GM21723 (cell line): Measurements from ENCODE around the gene B4GALT3.

Experiments
- ATAC-seq: cut with Tn5 transposase; IDR thresholded peaks from one replicate; pipeline ENCODE4 v1.9.1; 2021; ENCODE audit warnings: mild to moderate bottlenecking, moderate library complexity; ENCODE audit not compliant: unreplicated experiment

The B4GALT3 gene

DNA sequence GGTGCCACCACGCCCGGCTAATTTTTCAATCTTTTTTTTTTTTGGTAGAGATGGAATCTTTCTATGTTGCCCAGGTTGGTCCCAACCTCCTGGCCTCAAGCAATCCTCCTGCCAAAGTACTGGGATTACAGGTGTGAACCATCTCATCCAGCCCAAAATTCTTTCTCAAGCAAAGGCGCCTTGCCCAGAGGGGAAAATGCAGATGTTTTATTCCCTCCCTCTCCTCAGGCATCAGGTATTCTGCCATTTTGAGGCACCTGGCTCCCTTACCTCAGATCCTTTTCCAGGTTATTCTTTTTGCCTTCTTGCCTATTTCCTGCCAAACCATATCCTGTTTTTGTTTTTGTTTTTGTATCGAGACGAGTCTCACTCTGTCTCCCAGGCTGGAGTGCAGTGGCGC, 11.1 kb upstream of the B4GALT3 start:
- no peak for ATAC-seq

DNA sequence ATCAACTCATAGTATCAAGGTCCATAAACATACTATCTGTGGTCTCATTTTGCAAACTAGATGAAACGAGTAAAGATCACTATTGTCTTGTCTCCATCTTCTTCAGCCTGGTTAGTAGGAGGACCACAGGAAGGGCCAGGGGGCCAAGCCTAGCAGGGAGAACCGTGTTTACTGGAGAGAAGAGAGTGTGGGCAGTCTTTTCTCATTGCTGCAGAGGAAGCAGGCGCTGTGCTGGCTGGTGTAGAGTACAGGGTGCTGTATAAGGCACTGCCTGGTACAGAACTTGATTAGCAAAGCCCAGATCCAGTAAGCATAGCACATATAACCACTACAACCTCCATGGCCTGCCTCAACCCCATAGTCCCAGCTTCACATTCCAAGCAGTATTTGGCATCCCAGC, 10.0 kb upstream of the B4GALT3 start:
- ATAC-seq = no peak

DNA sequence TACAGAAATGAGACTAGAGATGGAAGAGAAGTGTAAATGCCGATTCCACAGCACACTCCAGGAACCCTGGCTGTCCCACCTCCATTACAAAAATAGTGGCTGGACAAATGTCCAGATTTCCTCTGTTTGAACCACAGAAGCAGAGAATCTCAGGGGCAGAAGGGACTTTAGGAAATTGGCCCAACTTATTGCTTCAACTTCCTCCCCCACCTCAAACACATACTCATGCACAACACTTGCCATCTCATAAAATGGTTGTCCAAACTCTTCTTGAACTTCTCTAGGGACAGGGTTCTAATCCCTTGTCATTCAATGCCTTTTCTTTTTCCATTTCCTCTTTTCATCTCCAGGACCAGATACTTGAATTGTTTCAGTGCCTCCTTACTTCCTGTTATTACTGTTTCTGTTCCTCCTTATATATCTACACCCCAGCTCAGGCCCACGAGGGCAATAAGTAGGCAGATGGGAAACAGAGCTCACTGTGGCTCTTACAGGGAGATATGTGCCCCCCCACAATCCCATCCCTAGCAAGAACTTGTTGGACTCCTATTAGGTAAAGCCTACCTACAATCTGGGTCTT, 8.5 kb upstream of the B4GALT3 start:
- peak; percentile 32 for ATAC-seq

DNA sequence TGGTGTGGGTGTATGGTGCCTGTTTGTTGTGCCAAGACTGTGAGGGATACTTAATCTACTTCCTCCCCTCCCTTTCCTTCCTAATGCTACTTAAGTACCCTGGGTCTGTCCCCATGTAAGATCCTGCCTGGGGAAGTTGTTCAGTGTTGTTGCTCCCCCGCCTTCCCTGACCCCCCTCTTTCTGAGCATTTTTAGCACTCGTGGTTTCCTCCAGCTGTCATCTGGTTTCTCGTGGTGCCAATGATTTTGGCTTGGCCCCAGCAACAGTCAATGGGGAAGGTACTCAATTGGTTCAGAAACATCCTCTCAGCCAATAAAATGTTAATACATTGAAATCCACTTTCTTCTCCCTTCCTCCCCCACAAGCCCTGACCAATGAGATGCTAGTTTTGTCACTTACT, 8.0 kb upstream of the B4GALT3 start:
- peak; percentile 70 for ATAC-seq

DNA sequence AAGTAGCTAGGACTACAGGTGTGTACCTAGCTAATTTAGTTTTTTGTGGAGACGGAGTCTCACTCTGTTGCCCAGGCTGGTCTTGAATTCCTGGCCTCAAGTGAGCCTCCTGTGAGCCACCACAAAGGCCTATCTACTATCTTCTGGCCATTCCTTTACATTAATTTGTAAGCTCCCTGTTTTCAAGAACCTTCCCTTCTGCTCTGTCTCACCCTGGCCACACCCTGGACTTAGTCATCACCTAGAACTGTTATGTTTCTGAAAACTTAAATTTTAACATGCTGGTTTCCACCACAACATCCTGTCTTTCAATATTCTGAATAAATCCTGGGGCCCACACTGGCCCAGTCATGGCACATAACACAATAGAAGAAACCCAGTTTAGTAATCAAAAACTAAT, 4.9 kb upstream of the B4GALT3 start:
- peak; percentile 43 for ATAC-seq

DNA sequence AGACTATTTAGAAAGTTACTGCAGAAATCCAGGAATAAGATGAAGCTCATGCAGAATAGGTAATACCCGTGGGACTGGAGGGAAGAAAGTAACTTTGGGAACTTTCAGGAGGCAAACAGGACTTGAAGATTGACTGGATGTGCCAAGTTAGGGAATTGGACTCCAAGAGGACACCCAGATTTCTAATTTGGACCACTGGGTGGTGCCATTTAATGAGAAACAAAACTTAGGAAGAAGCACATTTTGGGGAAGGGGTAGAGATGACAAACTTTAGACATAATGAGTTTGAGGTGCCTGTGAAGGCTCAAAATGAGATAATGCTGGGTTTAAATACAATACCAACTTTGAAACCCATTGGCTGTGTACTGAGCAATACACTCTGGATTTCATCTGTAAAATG, 3.3 kb upstream of the B4GALT3 start:
- no peak for ATAC-seq

DNA sequence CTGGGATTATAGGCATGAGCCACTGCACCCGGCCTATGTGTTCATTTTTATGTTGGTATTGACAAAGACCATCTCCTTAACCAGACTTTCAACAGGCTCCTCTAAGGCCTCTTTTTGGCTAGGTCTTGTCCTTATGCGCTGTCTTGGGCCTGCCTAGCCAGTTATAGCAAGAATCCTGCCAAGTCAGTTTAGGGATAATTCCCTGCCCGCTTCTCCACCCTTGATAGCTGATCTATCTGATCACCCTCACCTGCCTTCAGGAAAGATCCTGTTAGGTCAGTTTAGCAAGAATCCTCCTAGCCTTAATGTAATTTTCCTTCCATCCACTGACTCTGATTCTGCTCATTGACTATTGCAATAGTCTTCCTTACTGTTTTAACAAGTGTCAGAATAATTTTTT, 2.4 kb upstream of the B4GALT3 start:
- no peak for ATAC-seq

DNA sequence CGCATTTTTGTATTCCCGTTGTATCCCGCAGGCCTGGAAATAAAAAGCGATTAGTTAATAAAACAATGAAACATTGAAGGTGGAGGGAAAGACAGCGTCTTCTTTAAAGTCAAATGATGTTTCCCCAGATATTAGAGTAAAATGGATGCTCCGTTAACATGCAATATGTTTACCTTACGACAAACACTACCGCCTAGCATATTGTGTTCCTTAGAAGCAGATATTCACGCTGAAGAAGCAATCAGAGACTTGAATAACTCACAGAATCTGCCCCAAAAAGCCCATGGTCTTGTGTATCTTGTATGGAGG, 583 bp upstream of the B4GALT3 start:
- ATAC-seq = no peak

DNA sequence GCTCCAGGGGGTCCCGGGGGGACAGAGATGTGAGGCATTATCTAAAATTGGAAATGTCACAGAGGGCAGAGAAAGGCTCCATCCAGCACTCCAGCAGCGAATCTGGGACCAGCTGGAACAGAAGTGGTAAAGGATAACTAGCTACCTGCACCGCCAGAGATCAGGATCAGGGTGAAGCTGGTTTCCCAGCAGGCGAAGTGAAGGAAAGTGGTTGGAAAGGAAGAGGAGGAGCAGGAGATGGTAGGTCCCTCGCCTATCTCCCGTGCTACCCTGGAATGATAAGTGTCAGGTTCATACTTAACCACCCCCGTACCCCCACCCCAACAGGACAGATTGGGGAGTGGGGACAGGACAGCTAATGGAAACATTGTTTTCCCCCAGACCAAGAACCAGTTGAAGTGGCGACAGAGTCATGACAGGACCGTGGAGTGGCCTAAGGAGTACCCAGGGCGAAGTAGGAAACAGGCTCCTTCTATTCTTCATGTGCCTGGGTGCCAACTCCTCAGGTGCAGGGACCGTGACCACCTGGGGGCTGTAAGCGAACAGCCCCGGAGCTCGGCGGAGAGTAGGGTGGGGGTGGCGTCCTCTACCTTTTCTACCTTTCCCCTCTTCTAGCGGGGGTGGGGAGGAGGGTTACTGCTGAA, 717 bp downstream of the B4GALT3 start:
- ATAC-seq = peak; percentile 4

DNA sequence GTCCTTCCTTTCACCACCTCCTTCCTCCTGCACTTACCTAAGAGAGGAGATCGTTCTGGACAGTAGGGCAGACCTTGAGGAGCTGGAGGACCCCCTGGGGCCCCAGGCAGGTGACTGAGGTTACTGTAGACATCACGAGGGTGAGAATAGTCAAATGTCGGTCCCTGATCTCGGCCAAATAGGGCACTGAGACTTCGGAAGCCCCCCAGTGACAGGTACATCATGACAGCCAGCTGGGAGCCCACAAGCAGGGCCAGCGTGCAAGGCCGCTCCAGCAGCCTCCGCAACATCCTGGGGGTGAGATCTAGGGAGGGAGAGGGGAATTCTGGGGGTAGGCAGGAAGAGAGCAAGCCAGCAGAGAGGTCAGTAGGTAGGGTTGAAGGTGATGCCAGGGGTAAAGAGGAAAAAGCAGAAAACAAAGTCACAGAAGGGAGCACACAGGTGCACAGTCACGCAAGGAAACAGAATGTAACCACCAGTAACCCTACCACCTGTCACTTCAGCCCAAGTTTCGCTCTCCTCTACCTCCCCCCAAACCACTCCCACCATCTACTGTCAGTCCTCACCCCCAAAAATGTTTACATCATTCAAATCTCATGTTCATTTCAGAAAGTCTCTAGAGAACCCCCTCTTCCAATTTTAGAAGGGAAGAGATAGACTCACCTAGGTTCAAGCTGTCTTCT, 1.4 kb downstream of the B4GALT3 start:
- ATAC-seq = no peak

DNA sequence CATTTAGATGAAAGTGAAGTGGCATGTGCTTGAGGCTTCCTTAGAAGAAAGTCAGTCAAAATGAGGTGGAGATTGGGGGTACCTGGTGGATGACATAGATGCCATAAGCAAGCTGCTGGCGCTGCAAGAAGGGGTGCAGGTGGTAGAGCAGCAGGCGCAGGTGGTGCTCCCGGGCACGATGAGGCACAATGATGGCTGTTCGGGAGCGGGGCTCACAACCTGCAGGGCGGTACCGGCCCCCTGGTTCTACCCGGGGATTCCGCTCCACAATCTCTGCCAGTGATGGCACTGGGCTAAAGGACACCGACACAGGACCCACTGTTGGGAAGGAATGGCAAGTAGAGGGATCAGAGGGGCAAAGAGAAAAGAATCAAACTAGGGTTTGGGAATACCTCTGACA, 2.4 kb downstream of the B4GALT3 start:
- ATAC-seq = no peak

DNA sequence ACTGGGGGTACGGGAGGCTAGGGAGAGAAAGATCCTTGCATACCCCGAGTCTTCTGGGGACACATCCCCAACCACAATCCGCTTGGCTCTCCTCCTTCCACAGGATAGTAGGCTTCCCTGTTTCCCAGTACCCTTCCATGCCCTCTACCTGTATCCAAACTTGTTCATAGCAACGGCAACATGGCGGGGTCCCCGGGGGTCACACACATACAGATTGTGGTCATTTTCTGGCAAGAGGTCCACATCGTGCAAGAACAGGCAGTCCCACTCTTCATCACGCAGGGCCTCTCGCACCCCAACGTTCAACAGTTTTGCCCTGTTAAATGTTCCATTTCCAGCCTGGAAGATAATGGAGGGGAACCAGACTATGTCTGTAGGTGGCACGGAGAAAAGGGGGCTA, 3.6 kb downstream of the B4GALT3 start:
- no peak for ATAC-seq

DNA sequence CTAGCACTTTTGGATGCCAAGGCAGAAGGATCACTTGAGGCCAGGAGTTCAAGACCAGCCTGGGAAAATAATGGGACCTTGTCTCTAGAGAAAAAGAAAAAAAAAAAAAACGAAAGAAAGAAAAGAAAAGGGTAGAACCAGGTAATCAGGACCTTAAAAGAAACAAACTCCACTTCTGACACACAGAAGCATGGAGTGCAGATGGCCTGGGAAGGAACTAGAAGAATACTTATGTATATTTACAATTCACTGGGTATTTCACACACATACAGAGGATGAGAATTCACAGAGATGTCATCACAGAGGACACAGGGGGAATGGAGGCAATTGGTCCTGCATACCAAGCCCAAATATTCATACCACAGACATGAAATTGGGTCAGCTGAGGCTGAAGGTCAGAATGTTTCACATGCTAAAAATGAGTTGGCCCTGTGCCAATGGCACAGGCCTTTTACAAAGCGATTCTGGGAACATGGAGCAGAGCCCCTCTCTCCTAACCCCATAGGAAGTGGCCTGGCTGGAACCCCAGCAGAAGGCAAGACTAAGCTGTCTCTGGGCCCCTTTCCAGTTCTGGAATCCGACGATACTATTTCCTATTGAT, 4.4 kb downstream of the B4GALT3 start:
- no peak for ATAC-seq

DNA sequence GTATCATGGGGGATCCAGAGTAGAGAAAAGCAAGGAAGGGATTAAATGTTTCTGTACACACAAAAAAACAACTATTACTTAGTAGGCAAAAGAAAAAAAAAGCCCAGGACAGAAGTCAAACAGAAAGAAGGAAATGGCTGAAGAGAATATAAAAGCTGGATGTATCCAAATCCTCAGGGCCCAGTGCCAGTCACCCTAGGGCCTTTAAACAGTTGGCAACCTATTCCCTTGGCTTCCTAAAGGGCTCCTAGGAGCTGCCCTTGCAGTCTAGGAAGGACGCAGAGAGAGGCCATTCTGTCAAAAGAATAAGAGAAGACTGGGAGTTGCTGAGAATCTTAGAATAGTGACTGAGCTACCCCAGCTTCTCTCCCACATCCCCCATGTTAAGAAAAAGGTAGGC, 5.0 kb downstream of the B4GALT3 start:
- ATAC-seq = no peak

DNA sequence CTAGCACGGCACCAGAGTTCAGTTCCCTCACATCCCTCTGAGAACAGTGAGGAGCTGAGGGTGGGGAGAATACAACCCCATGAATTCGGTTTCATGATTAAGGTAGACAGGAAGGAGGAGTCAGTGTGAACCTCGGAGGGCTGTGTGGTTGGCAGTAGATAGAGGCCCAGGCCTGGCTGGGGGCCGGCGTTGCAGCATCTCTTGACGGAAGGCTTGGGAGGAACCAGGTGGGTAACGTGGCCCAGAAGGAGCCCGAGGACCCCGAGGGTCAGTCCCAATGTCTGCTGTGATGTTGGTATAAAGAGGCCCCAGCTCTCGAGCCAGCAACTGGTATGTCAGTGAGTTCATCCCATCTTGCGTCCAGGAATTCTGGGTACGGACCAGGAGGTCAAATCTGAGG, 5.6 kb downstream of the B4GALT3 start:
- ATAC-seq = no peak

DNA sequence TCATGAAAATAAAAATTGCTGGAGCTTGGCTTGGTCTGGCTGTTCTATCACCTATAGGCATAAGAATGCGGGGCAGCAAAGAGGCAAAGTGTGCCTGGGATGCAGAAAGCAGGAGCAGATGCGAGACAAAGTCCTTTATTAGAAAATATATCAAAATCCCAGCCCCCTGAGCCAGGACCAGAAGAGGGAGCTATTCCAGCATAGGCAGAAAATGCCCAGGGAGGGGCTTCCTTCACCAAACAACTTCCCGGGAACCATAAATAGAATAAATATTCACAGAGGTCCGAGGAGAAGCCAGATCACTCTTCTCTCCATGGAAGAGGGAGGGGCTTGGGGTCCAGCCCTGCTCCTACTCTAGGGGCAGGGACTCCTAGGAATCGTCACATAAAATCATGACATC, 6.1 kb downstream of the B4GALT3 start:
- no peak for ATAC-seq

DNA sequence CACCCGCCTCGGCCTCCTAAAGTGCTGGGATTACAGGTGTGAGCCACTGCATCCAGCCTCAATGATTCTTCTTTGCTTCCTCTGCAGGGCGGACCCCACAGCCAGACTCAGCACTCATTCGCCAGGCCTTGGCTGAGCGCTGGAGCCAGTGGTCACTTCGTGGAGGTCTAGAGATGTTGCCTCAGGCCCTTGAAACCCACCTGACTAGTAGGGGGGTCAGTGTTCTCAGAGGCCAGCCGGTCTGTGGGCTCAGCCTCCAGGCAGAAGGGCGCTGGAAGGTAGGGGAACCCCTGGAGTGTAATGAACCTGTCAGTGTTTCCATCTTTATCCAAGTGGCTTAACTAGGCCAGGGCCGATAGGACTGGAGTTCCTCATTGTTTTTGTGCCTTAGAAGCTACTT, 8.4 kb downstream of the B4GALT3 start:
- ATAC-seq = no peak

DNA sequence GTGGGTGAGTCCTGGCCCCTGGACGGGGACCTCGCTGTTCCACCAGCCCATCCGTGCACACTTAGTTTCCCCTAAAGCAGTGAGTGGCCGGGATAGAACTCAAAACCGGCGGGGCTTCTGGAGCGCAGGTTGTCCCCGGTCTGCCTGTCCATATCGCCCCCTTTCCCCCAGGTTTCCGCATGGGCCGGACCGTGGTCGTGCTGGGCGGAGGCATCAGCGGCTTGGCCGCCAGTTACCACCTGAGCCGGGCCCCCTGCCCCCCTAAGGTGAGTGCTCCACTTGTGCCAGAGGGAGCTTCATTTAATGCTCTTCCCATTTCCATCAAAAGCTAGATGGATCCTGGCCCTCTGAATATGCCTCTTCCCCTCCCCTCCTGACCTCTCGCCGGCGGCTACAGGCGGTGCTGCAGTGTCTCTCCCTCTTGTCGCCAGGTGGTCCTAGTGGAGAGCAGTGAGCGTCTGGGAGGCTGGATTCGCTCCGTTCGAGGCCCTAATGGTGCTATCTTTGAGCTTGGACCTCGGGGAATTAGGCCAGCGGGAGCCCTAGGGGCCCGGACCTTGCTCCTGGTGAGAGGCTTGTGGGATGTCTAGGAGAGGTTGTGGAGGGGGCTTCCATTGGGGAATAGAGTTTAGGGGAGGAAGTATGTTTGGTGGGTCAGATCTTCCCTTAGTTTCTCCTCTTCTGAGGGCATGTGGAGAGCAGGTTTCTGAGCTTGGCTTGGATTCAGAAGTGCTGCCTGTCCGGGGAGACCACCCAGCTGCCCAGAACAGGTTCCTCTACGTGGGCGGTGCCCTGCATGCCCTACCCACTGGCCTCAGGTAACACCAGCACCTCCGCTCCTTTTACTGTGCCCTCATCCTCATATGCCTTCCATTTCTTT, 10.4 kb downstream of the B4GALT3 start:
- peak; percentile 7 for ATAC-seq

DNA sequence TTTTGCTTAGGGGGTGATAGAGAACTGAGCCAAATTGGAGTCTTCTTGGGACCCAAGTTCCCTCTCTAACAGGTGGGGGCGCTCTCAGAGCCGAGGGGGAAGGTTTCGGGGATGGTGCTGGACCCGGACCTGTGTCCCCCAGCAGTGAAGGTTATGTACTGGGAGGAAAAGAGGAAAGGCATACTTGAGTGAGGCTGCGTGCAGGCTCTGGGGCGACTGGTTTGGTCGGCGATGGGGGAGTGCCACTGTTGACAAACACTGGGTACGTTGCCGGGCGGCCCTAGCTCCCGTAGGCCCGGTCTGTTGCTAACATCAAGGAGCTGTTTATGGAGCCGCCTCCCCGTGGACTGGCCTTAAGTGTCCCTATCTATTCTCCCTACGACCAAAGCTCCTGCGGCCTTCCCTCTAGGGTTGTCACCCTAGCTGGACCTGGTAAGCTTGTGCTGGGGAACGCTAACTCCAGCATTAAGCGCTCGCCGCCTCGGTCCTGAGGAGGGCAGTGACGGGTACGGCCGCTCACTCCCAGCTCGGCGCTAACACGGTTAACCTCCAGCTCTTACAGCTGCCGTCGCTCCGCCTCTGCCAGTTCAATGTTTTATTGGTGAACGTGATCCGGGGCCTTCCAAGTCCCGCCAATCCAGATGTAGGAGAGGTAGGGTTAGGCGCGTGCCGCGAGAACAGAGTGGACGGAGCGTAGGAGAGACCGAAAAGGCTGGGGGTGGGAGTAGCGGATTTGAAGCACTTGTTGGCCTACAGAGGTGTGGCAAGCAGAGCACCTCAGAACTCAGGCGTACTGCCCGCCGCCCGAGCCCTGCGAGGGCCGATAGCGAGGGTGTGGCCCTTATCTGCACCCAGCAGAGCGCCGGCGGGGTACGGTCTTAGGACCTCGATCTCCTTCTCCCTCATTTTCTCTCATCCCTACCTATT, 11.3 kb downstream of the B4GALT3 start, which contains the start of gene PPOX:
Gene PPOX, plus strand, starts transcription at position 685 of the 927 bp plus-strand sequence. CDS start 422 bp downstream, outside the sequence.
- peak; percentile 95 for ATAC-seq
